Fibroblast of lung (primary cell): Measurements from ENCODE around the gene LTBP4.

Experiments used
- EZH2 ChIP-seq: IDR thresholded peaks from 2 replicates; pipeline ENCODE4 v1.5.1; 2012; ENCODE audit warnings: low read length, control low read depth, mild to moderate bottlenecking; ENCODE audit errors: missing control alignments
- TF ChIP-seq, protein P1 (sequence below), 2 donors: IDR thresholded peaks in 1 of 2; conservative IDR thresholded peaks in 1 of 2; 1 replicate in 1 of 2; 2 replicates in 1 of 2; pipeline ENCODE4 v1.5.1; 2011 to 2012; ENCODE audit warnings: low read length in 2 of 2, control low read depth in 1 of 2, inconsistent platforms in 1 of 2, low read depth in 1 of 2, mild to moderate bottlenecking in 1 of 2

DNA sequence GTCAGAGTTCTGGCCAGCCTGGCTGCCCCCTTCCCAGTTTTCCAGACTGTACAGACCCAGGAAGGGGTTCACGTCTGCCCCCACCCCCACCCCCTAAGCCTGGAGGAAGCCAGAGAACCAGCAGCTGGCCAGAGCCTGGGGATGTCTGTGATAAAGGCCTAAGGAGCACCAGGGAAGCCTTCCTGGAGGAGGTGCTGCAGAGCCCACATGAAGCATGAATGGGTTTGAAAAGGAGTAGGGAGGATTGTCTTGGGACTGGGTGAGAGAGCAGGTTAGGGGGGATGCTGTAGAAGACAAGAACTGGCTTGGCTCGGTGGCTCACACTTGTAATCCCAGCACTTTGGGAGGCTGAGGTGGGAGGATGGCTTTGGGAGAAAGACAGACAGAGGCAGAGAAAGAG, 18.7 kb upstream of the LTBP4 start:
- TF ChIP-seq, protein P1, sequence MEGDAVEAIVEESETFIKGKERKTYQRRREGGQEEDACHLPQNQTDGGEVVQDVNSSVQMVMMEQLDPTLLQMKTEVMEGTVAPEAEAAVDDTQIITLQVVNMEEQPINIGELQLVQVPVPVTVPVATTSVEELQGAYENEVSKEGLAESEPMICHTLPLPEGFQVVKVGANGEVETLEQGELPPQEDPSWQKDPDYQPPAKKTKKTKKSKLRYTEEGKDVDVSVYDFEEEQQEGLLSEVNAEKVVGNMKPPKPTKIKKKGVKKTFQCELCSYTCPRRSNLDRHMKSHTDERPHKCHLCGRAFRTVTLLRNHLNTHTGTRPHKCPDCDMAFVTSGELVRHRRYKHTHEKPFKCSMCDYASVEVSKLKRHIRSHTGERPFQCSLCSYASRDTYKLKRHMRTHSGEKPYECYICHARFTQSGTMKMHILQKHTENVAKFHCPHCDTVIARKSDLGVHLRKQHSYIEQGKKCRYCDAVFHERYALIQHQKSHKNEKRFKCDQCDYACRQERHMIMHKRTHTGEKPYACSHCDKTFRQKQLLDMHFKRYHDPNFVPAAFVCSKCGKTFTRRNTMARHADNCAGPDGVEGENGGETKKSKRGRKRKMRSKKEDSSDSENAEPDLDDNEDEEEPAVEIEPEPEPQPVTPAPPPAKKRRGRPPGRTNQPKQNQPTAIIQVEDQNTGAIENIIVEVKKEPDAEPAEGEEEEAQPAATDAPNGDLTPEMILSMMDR (conservative IDR thresholded peaks at IDR 0.05 in 1 of 2, IDR thresholded peaks at IDR 0.05 in 1 of 2; ENCODE audit: low read depth in 1 of 2, low read length in 2 of 2), result no peak
- TF ChIP-seq EZH2, result no peak
